NK-92 treated with Interleukin-12 subunit alpha and Interleukin-12 subunit beta, amount 100 ng/mL, for 24 hours (cell line): ENCODE measurements around the gene TANGO2.
"Not testable (repeated sequence)": the region's sequence is repeated elsewhere in the genome, so short reads cannot be mapped to it uniquely, and the experiment has no call there.

ENCODE experiments used
- DNase-seq: peaks from one replicate; lab custom pipeline; 2025; lab: John Stamatoyannopoulos, UW

Gene TANGO2

GRCh38 chr22:20064545-20065262 is 43.8 kb downstream of the TANGO2 start:
- no peak for DNase-seq

- DNase-seq = no peak
These were observed 45.1 kb downstream of the TANGO2 start for GRCh38 chr22:20065896-20066616.

DNA sequence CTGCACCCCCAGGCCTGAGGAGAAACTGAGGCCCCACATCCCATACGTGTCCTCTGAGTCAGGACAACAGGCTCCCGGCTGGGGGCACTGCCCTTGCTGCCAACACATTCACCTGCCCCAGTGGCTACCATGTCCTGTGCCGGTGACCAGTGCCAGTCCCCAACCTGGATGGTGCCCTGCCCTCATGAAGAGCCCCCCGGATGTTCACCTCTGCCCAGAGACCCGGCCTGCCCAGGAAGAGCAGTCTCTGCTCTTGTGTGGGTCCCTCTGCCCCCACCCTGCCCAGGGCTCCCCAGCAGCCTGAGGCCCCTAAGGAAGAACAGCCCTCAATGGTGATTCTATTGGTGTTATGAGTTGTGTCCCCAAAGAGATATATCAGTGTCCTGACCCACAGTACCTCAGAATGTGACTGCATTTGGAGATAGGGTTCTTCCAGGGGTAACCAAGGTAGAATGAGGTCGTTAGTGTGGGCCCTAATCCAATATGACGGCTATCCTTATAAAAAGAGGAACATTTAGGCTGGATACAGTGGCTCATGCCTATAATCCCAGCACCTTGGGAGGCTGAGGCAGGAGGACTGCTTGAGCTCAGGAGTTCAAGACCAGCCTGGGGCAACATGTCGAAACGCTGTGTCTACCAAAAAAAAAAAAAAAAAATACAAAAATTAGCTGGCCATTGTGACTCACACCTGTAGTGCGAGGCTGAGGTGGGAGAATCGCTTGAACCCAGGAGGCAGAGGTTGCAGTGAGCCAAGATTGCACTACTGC is 45.9 kb downstream of the TANGO2 start:
- DNase-seq = no peak

GRCh38 chr22:20067384-20067682 is 46.4 kb downstream of the TANGO2 start:
- DNase-seq = not testable (repeated sequence)

- no peak for DNase-seq
These were observed 47.7 kb downstream of the TANGO2 start for GRCh38 chr22:20068640-20069039.

GRCh38 chr22:20069331-20070042 is 48.6 kb downstream of the TANGO2 start:
- DNase-seq = no peak

DNA sequence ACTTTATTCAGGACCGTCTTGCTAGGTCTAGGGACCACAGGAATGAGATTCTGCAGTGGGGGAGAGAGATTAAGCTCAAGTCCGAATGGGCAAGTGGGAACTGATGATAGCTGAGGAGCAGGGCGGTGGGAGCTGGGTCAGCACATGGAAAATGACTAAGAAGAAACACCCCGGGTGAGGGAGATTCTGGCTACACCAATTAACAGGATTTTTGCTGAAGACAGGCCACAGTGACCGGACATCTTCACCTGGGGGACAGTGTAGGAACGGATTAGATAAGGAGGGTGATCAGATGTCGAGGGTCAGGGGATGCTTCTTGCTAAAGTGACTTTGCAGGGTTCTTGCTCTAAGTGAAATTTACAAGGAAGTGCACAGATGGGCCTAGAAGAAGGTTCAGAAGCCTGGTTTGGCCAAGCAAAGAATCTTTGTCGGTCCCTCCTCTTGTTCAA is 50.6 kb downstream of the TANGO2 start:
- no peak for DNase-seq

DNA sequence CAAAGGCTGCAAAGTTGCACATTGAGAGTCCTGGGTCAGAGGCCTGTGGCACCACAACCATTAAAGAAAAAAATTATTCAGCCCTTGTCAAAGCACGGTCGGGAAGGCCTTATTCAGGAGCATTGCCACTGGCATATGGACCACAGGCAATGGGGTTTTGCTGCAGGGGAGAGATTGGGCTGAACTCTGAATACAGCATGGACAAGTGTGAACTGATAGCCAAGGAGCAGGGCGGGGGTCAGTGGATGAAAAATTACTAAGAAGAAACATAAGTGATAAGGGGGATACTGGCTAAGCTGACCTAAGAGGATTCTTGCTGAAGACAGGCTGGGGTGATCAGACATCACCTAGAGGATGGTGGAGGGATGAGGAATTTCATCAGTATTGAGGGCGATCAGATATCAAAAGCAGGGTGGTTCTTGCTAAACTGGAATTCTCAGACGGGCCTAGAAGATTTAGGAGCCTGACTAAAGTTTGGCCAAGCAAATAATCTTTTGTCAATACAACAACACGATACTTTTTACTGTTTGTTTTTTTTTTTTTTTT is 55.8 kb downstream of the TANGO2 start:
- DNase-seq = no peak

DNA sequence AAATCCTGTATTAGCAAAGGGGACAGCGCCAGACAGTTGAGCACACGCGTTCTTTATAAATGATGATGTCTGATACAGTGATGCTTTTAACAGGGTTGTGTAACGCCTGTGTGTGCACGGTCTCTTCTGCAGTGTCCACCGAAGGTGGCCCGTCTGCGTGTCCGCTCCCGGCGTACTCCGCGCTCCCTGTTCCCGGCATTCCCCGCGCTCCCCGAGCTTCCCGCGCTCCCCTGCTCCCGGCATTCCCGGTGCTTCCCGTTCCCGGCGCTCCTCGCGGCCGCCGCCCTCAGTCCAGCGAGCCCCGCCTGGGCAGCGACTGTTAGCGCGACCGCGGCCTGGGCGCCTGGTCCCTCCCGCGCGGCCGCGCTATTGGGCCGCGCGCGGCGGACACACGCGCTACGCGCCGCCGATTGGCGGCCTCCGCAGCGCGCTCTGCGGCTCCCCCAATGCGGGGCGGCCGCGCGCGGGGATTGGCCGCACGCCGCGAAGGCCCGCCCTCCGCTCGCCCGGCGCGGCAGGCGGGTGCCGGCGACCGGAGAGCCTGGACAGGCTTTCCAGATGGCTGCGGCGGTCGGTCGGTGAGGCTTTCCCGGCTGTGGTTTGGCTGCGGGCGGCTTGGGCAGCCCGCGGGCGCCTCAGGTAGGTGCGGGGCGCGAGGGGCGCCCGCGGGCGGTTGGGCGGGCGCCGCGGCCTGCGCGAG is 59.0 kb downstream of the TANGO2 start, which contains the start of gene DGCR8:
DGCR8 (plus strand) TSS at position 497 of the 700 bp plus-strand sequence. CDS start 5,723 bp downstream, outside the sequence.
- DNase-seq = peak; percentile 34

GRCh38 chr22:20080445-20080775 is 59.5 kb downstream of the TANGO2 start:
- DNase-seq = peak; percentile 31

DNA sequence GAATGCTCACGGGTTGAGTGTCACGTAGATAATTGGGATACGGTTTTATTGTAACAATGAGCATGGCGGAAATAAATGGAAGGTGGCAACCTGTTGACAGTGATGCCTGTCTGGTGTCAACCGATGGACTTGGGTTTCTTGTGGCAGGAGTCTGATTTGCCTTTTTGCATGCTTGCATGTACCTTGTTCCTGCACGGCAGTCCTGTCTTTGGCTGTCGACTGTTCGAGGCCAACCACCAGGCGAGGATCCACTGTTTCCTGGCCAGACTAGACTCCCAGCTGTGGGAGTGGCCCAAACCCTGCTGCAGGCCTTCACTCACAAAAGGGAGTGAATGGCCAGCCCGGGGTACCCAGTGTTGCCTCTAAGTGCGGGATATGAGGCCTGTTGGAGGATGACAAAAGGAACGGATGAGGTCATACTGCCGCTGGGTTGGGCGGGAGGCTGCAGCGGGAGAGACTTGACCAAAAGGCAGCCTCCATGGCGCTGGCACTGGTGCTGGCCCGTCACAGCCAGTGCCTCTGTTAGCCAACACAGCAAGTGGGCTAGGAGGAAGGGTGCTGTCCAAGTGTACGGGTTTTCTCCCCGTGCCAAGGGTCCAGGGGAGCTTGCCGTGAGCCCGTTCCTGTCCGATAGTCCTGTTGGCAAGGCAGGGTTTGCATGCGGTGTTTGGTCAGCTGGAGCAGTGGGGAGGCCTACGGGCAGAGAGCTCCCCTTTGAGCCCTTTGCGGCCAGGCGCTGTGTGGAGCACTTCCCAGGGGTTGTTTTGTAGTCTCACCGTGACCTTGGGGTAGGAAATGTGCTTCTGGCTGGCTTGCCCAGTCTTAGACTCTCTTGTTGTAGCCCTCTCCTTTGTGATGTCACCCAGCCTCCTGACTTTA is 60.1 kb downstream of the TANGO2 start:
- no peak for DNase-seq

DNA sequence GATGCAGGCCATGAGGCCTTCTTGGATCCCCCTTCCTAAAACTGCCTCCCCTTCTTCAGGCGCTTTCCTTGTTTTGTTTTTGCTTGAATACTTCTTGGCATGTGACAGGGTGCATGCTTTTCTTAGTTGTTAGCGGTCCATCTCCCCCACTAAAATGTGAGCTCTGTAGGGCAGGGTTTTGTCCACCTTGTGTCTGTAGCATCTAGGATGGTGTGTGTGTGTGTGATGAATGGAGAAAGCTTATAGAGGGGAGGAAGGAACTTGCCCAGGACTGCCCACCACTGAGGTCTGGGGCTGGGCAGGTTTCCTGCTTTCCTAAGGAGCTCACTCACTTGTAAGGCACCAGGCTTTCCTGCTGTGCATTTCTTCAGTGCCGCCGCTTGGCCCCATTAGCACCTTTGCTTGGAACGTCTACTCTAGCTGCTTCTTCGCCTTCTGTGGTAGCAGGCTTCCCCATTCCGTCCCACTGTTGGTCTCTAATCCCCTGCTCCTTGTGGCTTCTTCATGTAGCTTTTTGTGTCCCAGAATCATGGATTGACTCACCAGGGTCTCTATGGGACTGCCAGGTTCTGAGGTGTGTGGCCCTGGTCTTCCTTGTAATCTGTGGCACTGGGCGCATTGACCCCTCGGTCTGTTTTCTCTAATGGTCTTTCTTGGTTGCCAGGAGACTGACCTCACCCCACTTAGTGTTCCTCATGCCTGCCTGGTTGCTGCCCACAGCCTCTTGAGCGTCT is 62.4 kb downstream of the TANGO2 start:
- no peak for DNase-seq

DNA sequence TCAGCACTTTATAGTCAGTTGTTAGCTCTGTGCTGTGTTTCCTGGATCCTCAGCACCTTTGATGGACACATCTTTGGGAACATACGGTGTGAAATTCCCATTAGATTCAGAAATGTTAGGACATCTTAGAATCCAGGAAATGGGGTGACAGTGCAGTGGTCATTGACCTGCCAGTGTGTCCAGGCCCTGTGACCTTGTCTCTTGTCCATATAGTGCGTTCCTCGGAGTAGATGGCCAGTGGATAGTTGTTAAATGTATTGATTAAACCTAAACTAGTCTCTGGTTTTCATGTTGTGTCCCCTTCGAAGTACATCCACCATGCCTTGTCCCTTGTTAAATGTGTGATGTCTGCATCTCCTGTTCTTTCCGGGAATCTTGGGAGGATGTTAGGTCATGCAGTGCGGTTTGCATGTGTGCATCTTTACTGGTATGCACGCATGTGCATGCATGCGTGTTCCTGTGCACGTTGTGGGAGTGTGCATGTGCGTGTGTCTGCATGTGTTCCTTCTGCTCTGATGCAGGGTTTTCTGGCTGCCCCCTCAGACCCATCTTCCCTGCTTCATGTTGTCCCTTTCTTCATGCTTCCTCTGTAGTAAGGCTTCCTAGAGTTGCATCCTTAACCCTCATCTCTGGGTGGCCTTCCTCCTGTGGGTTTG is 63.1 kb downstream of the TANGO2 start:
- no peak for DNase-seq

DNA sequence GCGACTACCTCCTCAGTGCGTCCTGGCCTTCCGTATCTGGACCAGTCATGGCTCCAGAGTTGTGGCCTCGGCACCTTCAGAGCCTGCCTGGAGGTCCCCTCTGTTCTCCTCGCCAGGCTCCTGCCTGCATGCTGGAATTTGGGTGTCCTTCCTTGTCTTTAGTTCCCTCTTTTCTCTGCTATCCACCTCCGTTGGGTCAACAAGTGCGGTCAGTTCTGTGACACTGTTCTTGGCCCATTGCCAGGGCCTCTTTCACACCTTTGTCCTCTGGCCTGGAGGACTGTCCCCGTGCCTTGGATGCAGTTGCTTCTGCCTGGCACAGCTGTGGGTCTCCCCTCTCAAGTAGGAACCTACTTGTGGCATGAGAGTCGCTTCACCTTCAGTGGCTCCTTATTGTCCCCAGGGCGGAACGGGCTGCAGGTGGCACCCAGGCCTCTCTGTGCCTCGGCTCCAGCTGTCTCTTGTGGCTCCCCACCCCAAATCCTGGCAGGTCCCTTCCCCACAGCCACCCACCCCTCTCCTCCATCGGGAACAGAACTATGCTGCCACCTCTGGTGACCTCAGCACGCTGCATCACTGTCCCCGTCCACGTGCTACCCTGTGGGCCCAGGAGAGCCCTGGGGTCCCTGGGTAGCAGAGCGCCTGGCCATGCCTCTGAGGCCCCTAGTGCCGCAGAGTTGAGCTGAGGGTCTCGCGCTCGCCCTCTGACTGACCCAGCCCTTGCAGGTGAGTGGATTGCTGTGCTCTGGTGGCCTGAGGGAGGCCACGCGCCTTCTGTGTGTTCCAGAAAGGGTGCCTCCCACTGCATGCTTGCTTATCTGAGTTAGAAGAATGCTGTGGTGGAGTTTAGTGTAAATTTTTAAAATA is 63.9 kb downstream of the TANGO2 start:
- DNase-seq = no peak

DNA sequence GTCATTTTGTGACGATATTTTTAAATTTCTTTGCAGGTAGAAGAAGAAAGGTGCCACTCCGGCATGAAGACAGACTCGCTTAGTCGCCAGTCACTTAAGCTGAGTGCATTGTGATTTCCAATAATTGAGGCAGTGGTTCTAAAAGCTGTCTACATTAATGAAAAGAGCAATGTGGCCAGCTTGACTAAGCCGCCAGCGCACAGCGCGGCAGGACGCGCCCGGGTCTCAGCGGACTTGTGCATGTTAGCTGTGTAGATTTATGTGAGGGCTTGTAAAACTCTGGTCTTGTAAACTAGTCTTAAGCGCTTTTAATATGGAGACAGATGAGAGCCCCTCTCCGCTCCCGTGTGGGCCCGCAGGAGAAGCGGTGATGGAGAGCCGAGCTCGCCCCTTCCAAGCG is 64.7 kb downstream of the TANGO2 start:
- DNase-seq = no peak

DNA sequence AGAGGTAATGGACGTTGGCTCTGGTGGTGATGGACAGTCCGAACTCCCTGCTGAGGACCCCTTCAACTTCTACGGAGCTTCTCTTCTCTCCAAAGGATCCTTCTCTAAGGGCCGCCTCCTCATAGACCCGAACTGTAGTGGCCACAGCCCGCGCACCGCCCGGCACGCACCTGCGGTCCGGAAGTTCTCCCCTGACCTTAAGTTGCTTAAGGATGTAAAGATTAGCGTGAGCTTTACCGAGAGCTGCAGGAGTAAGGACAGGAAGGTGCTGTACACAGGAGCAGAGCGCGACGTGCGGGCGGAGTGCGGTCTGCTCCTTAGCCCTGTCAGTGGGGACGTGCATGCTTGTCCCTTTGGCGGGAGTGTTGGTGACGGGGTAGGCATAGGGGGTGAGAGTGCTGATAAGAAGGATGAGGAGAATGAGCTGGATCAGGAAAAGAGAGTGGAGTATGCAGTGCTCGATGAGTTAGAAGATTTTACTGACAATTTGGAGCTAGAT is 65.2 kb downstream of the TANGO2 start:
- DNase-seq = no peak

GRCh38 chr22:20086763-20087162 is 65.9 kb downstream of the TANGO2 start:
- no peak for DNase-seq
